Neural progenitor cell (in vitro differentiated cells): ENCODE measurements around the gene SRRM2. TPM values are rescaled to one million over a fixed set of nuclear protein-coding genes. Genes with fewer than 3 reads are reported as not detected.

ENCODE experiments used
- DNase-seq: peaks from one replicate; pipeline ENCODE4 v3.0.0-alpha.2; 2016; ENCODE audit warnings: low spot score
- H2AFZ ChIP-seq: fragments of 200-600 bp; sonication (generic); replicated peaks from 2 replicates; pipeline ENCODE4 v1.6.1; 2016; ENCODE audit warnings: antibody characterized with exemption
- H3F3A ChIP-seq: fragments of 200-600 bp; sonication (generic); 2 replicates; pipeline ENCODE4 v1.6.1; 2016; ENCODE audit warnings: antibody characterized with exemption, low read depth
- H3K27ac ChIP-seq: fragments of 200-600 bp; sonication (generic); 2 replicates; pipeline ENCODE4 v1.5.1; 2016; ENCODE audit warnings: mild to moderate bottlenecking
- H3K27me3 ChIP-seq: fragments of 200-600 bp; sonication (generic); 2 replicates; pipeline ENCODE4 v1.6.1; 2016; ENCODE audit warnings: mild to moderate bottlenecking, moderate library complexity
- H3K36me3 ChIP-seq: fragments of 200-600 bp; sonication (generic); 2 replicates; pipeline ENCODE4 v1.5.1; 2016
- H3K4me1 ChIP-seq: fragments of 200-600 bp; sonication (generic); 2 replicates; pipeline ENCODE4 v1.6.1; 2016; ENCODE audit warnings: mixed run types
- H3K4me2 ChIP-seq: fragments of 200-600 bp; sonication (generic); 2 replicates; pipeline ENCODE4 v1.6.1; 2016
- H3K4me3 ChIP-seq: fragments of 200-600 bp; sonication (generic); 2 replicates; pipeline ENCODE4 v1.5.1; 2016
- H3K79me2 ChIP-seq: fragments of 200-600 bp; sonication (generic); 2 replicates; pipeline ENCODE4 v1.6.1; 2016; ENCODE audit warnings: low read depth
- H3K9ac ChIP-seq: fragments of 200-600 bp; sonication (generic); 2 replicates; pipeline ENCODE4 v1.6.1; 2016
- H3K9me3 ChIP-seq: fragments of 200-600 bp; sonication (generic); 2 replicates; pipeline ENCODE4 v1.5.1; 2016; ENCODE audit warnings: low read depth
- H4K20me1 ChIP-seq: fragments of 200-600 bp; sonication (generic); 2 replicates; pipeline ENCODE4 v1.6.1; 2016; ENCODE audit warnings: low read depth
- H3K27ac Mint-ChIP-seq: 3 replicates; pipeline ENCODE4 v1.8.0; 2021; ENCODE audit warnings: mixed read lengths
- H3K27me3 Mint-ChIP-seq: 2 replicates; pipeline ENCODE4 v1.8.0; 2022; ENCODE audit warnings: low read depth, mild to moderate bottlenecking, inconsistent platforms, moderate library complexity, mixed read lengths; ENCODE audit not compliant: insufficient read depth
- H3K36me3 Mint-ChIP-seq: 3 replicates; pipeline ENCODE4 v1.8.0; 2021; ENCODE audit warnings: mixed read lengths
- H3K4me1 Mint-ChIP-seq: 3 replicates; pipeline ENCODE4 v1.8.0; 2021; ENCODE audit warnings: mixed read lengths
- H3K4me3 Mint-ChIP-seq: 3 replicates; pipeline ENCODE4 v1.8.0; 2021; ENCODE audit warnings: mild to moderate bottlenecking, moderate library complexity, mixed read lengths
- H3K9me3 Mint-ChIP-seq: 3 replicates; pipeline ENCODE4 v1.8.0; 2020; ENCODE audit warnings: mixed read lengths
- CTCF ChIP-seq: fragments of 200-600 bp; sonication (generic); IDR thresholded peaks from 2 replicates; pipeline ENCODE4 v1.5.1; 2017; ENCODE audit warnings: antibody characterized with exemption, mild to moderate bottlenecking
- EZH2 ChIP-seq: fragments of 200-600 bp; sonication (generic); IDR thresholded peaks from 2 replicates; pipeline ENCODE4 v1.6.1; 2017; ENCODE audit warnings: antibody characterized with exemption, mild to moderate bottlenecking, moderate library complexity
- EZH2phosphoT487 ChIP-seq: fragments of 200-600 bp; sonication (generic); IDR thresholded peaks from 2 replicates; pipeline ENCODE4 v1.6.1; 2017; ENCODE audit warnings: antibody characterized with exemption
- total RNA-seq: library from RNA; depleted of rRNA; stranded (reverse); fragments of >200 nt; gene quantifications from 2 replicates; pipeline ENCODE4 v1.2.3, GENCODE V29; 2015; ENCODE audit warnings: low replicate concordance

SRRM2 gene
- total RNA-seq, 1 donor from 2014 or later: 82.3 TPM

DNA sequence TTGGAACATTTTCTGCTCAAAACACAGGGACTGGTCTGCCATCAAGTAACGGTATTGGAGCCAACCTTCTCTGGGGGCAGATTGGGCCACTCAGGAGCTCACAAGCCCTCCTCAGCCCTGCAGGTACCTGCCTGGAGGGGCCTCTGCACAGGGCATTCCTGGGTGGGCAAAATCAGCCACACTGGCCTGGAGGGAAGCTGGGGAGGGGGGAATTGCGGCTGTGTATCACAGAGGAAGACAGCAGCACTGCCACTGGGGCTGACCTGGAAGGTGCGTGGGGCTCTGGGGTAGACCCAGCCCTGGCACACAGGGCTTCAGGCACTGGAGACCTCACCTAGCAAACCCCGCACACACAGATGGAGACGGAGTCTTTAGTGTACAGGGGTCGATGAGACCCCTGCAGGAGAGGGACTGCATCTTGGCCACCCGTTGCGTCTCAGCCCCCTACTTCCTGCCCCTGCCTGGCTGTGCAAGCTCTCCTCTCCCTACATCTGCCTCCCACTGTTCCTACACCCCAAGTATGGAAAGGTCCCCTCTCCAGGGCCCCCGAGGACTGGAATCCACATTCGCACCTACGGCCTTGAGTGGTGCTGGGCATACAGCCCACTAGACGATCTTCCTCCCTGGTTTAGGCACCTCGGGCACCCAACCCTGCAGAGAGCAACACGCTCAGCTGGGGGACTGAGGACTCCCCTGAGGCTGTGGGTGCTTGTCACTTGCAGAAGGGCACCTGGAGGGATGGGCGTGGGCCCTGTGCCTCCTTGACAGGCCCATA lies 7.1 kb upstream of the SRRM2 start:
- peaks cover 3% of the 10 kb centered on the region for H3K4me1 Mint-ChIP-seq
- Histone ChIP-seq H3K4me1 (no peaks in the 10 kb centered on the region), H3K36me3 (no peaks in the 10 kb centered on the region), H3F3A (no peaks in the 10 kb centered on the region), H3K9me3 (no peaks in the 10 kb centered on the region), H3K4me3 (no peak overlapping the region), H3K4me2 (no peak overlapping the region), H3K79me2 (peaks cover 7% of the 10 kb centered on the region), H2AFZ (no peak overlapping the region), H3K27me3 (no peaks in the 10 kb centered on the region), H4K20me1 (no peaks in the 10 kb centered on the region), H3K27ac (no peak overlapping the region), H3K9ac (peak overlapping the region; percentile 13)
- TF ChIP-seq EZH2 (no peak), CTCF (no peak), EZH2phosphoT487 (no peak)
- H3K27me3 Mint-ChIP-seq: peaks cover 2% of the 10 kb centered on the region
- H3K4me3 Mint-ChIP-seq: no peak overlapping the region
- H3K36me3 Mint-ChIP-seq: peaks cover 4% of the 10 kb centered on the region
- no peak overlapping the region for H3K27ac Mint-ChIP-seq
- no peaks in the 10 kb centered on the region for H3K9me3 Mint-ChIP-seq
- DNase-seq: no peak

- H3K4me1 ChIP-seq: peaks cover 3% of the 10 kb centered on the region
- H3K4me2 ChIP-seq: no peak overlapping the region
- peak overlapping the region; percentile 8 for H3K9ac ChIP-seq
- H3K79me2 ChIP-seq: peaks cover 13% of the 10 kb centered on the region
- H2AFZ ChIP-seq: no peak overlapping the region
- no peaks in the 10 kb centered on the region for H4K20me1 ChIP-seq
- H3K4me3 ChIP-seq: no peak overlapping the region
- peaks cover 1% of the 10 kb centered on the region for H3F3A ChIP-seq
- DNase-seq: no peak
- TF ChIP-seq CTCF: no peak
- no peak for TF ChIP-seq EZH2phosphoT487
- TF ChIP-seq EZH2: no peak
- peaks cover 2% of the 10 kb centered on the region for H3K27me3 Mint-ChIP-seq
- peaks cover 9% of the 10 kb centered on the region for H3K4me1 Mint-ChIP-seq
- H3K4me3 Mint-ChIP-seq: no peak overlapping the region
- no peak overlapping the region for H3K27ac Mint-ChIP-seq
- no peaks in the 10 kb centered on the region for H3K27me3 ChIP-seq
- no peaks in the 10 kb centered on the region for H3K36me3 ChIP-seq
- no peaks in the 10 kb centered on the region for H3K9me3 Mint-ChIP-seq
- H3K27ac ChIP-seq: no peak overlapping the region
- no peaks in the 10 kb centered on the region for H3K9me3 ChIP-seq
- peaks cover 4% of the 10 kb centered on the region for H3K36me3 Mint-ChIP-seq
Measured at GRCh38 chr16:2745961-2746360, 6.5 kb upstream of the SRRM2 start.

- peaks cover 24% of the 10 kb centered on the region for H3F3A ChIP-seq
- no peak overlapping the region for H3K9ac ChIP-seq
- no peaks in the 10 kb centered on the region for H3K9me3 Mint-ChIP-seq
- no peak overlapping the region for H3K4me2 ChIP-seq
- TF ChIP-seq EZH2 (no peak), EZH2phosphoT487 (no peak), CTCF (no peak)
- peaks cover 11% of the 10 kb centered on the region for H4K20me1 ChIP-seq
- no peak overlapping the region for H3K4me3 Mint-ChIP-seq
- DNase-seq: no peak
- peaks cover 12% of the 10 kb centered on the region for H3K27me3 Mint-ChIP-seq
- peaks cover 7% of the 10 kb centered on the region for H3K36me3 Mint-ChIP-seq
- no peak overlapping the region for H3K4me3 ChIP-seq
- H3K4me1 ChIP-seq: peaks cover 10% of the 10 kb centered on the region
- H2AFZ ChIP-seq: no peak overlapping the region
- H3K27ac ChIP-seq: no peak overlapping the region
- H3K27ac Mint-ChIP-seq: no peak overlapping the region
- peaks cover 32% of the 10 kb centered on the region for H3K79me2 ChIP-seq
- no peaks in the 10 kb centered on the region for H3K36me3 ChIP-seq
- H3K4me1 Mint-ChIP-seq: peaks cover 20% of the 10 kb centered on the region
- H3K27me3 ChIP-seq: no peaks in the 10 kb centered on the region
- no peaks in the 10 kb centered on the region for H3K9me3 ChIP-seq
Measured at GRCh38 chr16:2748757-2749455, 3.5 kb upstream of the SRRM2 start.
